ENCODE results near the gene TGFB1I1.
A peak's percentile ranks its signal among the peaks of the same experiment; 100 is the strongest.

The TGFB1I1 gene

DNA sequence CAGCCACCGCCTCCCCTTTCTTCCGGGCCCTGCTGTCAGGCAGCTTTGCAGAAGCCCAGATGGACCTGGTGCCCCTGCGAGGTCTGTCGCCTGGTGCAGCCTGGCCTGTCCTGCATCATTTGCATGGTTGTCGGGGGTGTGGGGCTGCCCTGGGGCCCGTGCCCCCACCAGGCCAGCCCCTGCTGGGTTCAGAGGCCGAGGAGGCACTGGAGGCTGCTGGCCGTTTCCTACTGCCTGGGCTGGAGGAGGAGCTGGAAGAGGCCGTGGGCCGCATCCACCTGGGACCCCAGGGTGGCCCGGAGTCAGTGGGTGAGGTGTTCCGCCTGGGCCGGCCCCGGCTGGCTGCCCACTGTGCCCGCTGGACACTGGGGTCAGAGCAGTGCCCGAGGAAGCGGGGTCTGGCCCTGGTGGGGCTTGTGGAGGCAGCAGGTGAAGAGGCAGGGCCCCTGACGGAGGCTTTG lies 5.5 kb upstream of the TGFB1I1 start:
- Histone ChIP-seq H3K4me3 (no peak overlapping the region), H3K27ac (peak overlapping the region in 6 of 21 experiments; percentile 1 to 63 (median 22))

DNA sequence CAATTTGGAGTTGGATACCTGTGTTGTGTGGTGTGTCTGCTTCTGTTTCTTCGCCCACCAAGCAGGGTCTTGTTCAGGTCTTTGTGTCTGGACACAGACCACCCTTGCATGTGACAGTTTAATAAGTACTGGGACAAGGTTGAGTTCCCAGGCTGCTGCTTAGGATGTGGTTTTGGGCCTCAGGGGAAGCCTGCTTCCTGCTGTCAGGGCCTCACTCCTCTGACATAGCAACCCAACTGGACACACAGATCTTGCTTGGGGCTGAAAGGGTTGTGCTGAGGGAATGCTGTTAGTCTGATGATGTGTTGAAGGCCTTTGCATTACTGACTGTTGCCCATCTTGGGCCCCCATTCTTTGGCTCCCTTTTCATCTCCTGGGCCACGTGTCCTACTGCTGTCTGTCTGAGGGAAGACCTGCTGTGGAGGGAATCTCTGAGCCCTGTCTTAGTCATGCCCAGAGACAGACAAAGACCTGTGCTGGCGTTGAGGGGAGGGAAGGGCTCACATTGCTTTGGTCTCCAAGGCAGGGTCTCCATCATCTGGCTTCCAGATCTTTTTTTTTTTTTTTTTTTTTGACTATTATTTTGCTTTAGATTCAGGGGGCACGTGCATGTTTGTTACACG lies 4.7 kb upstream of the TGFB1I1 start:
- peak overlapping the region in 7 of 21 experiments; percentile 1 to 63 (median 15) for H3K27ac ChIP-seq
- H3K4me3 ChIP-seq = no peak overlapping the region

- no peak overlapping the region for H3K27ac ChIP-seq
- no peak overlapping the region for H3K4me3 ChIP-seq
Observed at GRCh38 chr16:31467858-31468257, 4.1 kb upstream of the TGFB1I1 start.

DNA sequence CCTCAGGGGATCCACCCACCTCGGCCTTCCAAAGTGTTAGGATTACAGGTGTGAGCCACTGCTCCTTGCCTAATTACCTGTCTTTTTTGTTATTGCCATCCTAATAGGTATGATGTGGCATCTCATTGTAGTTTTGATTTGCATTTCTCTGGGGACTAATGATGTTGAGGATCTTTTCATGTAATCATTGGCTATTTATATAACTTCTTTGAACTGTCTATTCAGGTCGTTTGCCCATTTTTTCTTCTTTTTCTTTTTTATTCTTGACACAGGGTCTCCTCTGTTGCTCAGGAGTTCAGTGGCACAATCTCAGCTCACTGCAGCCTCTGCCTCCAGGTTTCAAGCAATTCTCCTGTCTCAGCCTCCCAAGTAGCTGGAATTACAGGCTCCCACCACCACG lies 1.3 kb upstream of the TGFB1I1 start:
- Histone ChIP-seq H3K4me3 (no peak overlapping the region), H3K27ac (peak overlapping the region in 7 of 21 experiments; percentile 62 to 95 (median 91))

DNA sequence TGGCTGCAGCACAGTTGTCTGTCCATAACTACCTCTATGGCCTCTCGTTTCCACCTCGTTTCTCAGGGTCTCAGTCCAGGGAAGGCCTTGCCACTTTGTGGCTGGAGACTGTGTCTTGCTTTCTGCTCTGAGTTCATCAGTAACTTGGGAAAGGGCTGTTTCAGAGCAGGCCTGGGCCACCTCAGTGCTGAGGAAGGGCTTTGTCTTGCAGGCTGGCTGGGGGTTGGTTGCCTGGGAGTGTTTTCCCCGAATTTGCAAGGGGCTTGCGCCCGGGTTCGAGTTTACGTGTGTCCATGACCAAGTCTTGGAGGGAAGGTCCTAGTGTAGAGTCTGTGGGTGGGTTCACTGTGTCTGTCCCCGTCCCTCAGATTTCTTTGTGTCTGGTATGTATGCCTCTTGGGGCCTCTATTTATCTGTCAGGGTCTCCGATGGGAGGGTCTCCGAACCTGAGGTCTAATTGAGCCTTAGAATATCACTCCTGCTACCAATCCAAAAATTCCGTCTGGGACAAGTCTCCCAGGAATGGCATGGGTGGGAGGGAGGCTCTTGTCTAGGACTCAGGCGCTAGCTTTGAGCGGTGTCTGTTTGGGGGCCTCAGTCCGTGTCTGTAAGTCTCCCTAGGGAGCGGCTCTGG lies 594 bp upstream of the TGFB1I1 start:
- Histone ChIP-seq H3K27ac (peak overlapping the region in 20 of 21 experiments; percentile 34 to 95 (median 87)), H3K4me3 (peak overlapping the region; percentile 44 to 65 (median 49))

- peak overlapping the region; percentile 44 to 65 (median 49) for H3K4me3 ChIP-seq
- H3K27ac ChIP-seq = peak overlapping the region; percentile 34 to 95 (median 87)
Observed at GRCh38 chr16:31472709-31473203, 804 bp downstream of the TGFB1I1 start.

DNA sequence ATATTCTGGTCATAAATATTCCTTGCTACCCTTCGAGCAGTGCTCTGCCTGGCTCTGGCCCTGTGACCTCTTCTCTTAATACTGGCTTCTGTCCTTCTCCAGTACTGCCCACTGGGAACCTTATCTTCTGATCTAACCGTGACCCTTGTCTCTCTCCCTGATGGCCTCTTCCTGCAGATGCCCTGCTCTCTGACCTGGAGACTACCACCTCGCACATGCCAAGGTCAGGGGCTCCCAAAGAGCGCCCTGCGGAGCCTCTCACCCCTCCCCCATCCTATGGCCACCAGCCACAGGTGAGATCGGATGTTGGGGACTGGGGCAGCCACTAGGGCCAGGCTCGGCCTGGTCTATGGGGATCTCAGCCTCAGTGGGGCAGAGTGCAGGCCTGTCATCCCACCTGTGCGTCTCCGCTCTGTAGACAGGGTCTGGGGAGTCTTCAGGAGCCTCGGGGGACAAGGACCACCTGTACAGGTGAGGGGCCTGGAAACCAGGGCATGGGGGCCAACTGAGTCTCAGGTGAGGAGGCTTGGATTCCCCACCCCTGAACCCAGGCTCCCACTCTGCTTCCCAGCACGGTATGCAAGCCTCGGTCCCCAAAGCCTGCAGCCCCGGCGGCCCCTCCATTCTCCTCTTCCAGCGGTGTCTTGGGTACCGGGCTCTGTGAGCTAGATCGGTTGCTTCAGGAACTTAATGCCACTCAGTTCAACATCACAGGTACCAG lies 1.5 kb downstream of the TGFB1I1 start:
- H3K4me3 ChIP-seq = no peak overlapping the region
- peak overlapping the region in 3 of 21 experiments; percentile 34 to 93 (median 39) for H3K27ac ChIP-seq

- H3K4me3 ChIP-seq = no peak overlapping the region
- H3K27ac ChIP-seq = peak overlapping the region in 2 of 21 experiments; percentile 34 to 39
Observed at GRCh38 chr16:31474173-31474714, 2.3 kb downstream of the TGFB1I1 start.

DNA sequence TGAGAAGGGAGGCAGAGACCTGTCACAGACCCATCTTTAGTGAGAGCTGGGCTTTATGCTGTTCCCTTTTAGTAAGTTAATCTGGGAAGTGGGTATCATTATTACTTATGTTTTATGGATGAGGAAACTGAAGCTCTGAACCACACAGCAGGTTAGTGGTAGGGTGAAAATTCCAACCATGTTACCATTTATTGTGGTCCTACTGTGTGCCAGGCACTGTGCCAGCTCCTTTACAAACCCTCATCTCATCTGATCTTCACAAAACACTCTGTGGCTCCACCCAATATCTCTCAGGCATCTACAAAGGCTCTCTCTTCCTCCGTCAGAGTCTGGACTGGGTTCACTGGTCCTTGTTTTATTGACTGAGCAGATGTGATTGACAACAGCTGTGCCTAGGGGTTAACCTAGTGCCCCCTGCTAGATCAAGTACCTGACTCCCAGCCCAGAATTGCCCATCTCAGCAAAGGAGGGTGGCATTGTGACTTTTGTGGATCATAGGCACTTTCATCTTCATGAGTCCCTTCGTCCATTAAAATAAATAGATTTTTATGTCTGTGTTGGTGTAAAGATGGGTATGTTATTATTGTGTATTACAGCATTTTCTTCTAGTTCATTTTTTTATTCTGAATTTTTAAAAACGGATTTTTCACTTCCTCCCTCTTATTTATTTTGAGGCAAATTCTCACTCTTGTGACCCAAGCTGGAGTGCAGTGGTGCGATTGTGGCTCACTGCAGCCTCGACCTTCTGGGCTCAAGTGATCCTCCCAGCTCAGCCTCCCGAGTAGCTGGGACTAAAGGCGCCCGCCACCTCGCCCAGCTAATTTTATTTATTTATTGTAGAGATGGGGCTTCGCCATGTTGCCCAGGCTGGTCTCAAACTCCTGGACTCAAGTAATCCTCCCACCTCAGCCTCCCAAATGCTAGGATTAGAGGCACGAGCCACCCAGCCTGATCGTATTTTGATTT lies 3.1 kb downstream of the TGFB1I1 start:
- Histone ChIP-seq H3K27ac (no peak overlapping the region), H3K4me3 (no peak overlapping the region)

DNA sequence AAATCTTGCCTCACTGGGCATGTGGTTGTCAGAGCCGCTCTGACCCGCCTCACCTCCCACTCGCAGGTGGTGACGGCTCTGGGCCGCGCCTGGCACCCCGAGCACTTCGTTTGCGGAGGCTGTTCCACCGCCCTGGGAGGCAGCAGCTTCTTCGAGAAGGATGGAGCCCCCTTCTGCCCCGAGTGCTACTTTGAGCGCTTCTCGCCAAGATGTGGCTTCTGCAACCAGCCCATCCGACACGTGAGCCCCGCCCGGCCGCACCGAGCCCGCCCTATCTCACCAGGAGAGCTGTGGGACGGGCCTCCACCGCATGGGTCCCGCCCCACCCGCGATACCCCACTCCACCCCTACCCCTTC lies 4.0 kb downstream of the TGFB1I1 start:
- peak overlapping the region; percentile 29 to 48 (median 39) for H3K4me3 ChIP-seq

GRCh38 chr16:31476303-31477219 lies 4.6 kb downstream of the TGFB1I1 start:
- H3K4me3 ChIP-seq = peak overlapping the region; percentile 29 to 48 (median 39)
- H3K27ac ChIP-seq = peak overlapping the region in 15 of 21 experiments; percentile 6 to 75 (median 45)

More for the DNA sequence above, 4.0 kb downstream of the TGFB1I1 start:
- peak overlapping the region in 5 of 21 experiments; percentile 13 to 51 (median 46) for H3K27ac ChIP-seq

- H3K4me3 ChIP-seq = peak overlapping the region; percentile 29 to 48 (median 39)
- H3K27ac ChIP-seq = peak overlapping the region in 11 of 21 experiments; percentile 9 to 75 (median 45)
Observed at GRCh38 chr16:31477220-31478216, 5.6 kb downstream of the TGFB1I1 start.

GRCh38 chr16:31478956-31479355 lies 7.0 kb downstream of the TGFB1I1 start:
- no peak overlapping the region for H3K4me3 ChIP-seq
- no peak overlapping the region for H3K27ac ChIP-seq

DNA sequence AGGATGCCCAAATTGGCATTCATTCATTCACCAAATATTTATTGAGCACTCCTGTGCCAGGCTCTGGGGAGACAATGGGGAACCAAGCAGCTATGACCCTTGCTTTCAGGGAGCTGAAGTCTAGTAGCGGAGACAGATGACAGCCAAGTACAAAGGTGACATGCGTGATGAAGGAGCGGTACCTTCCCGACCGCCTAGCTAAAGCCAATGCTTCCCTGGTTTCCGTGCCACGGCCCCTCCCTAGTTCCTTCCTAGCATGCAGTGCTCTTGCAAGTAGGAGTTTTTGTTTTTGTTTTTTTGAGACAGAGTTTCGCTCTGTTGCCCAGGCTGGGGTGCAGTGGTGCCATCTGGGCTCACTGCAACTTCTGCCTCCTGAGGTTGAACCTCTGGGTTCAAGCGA lies 7.8 kb downstream of the TGFB1I1 start:
- no peak overlapping the region for H3K4me3 ChIP-seq
- H3K27ac ChIP-seq = no peak overlapping the region

DNA sequence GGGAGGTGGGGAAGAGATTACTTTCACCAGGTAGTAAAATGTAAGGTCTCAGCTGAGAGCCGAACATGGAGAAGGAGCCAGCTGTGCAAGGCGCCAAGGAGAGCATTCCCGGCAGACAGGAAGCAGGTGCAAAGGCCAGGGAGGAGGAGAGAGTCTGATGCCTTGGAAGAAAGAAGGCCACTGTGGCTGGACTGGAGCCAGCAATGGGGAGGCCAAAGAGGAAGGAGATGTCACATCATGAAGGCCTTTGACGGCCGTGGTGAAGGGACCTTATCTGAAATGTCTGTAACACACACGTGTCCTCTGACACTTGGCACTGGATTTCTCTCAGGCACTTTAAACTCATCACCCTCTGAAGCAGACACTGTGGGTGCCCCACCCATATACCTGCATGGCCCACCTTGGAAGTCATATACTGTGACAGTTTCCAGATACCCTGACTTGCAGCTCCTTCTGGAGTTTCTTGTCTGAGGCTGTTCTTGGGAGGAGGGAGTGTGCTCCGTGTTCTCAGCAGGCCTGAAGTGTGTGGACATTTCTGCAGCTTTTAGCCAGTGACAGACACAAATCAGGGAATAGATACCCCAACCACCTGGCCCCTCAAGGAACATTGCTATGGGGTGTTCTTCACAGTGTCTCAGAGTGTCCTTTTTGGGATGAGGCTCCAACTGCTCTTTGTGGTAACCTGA lies 9.0 kb downstream of the TGFB1I1 start:
- Histone ChIP-seq H3K27ac (no peak overlapping the region), H3K4me3 (no peak overlapping the region)

- no peak within 1 kb of the TSS for H3K4me3 ChIP-seq
- no peak within 1 kb of the TSS for H3K27ac ChIP-seq
Observed at GRCh38 chr16:31483081-31483480, 11.1 kb downstream of the TGFB1I1 start, which contains the start of gene SLC5A2. Gene SLC5A2 (plus strand): TSS chr16:31483123. CDS start chr16:31483137, 14 bp downstream.
